Measurements from ENCODE around the gene HES5. TPM values are rescaled to one million over a fixed set of nuclear protein-coding genes. Genes with fewer than 3 reads are reported as not detected.

The HES5 gene
- total and polyA plus RNA-seq, 2 experiments from 2014 or later, result 0.16 to 0.21 TPM

DNA sequence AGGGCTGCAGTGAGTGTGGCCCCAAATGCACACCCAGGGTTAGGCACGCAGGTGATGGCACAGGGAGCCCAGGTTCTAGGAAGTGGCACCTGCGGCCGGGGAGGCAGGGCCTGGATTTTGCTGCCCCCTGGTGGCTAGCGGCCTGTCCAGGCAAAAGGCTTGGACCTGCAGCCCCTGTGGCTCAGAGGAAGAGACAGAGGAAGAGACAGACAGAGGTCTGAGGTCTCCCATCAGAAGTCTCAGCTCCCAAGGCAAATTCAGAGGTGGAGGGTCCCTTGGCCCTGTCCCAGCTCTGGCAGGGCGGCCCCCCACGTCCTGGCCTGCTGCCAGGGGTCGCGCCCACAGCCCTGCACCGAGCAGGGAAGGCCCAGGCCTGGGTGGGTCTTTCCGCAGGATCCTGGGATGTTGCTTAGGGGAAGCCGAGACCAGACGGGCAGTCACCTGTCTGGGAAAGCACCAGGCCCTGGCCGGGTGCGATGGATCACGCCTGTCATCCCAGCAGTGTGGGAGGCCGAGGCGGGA is 18.1 kb upstream of the HES5 start (continued):
- TF ChIP-seq, protein P1, sequence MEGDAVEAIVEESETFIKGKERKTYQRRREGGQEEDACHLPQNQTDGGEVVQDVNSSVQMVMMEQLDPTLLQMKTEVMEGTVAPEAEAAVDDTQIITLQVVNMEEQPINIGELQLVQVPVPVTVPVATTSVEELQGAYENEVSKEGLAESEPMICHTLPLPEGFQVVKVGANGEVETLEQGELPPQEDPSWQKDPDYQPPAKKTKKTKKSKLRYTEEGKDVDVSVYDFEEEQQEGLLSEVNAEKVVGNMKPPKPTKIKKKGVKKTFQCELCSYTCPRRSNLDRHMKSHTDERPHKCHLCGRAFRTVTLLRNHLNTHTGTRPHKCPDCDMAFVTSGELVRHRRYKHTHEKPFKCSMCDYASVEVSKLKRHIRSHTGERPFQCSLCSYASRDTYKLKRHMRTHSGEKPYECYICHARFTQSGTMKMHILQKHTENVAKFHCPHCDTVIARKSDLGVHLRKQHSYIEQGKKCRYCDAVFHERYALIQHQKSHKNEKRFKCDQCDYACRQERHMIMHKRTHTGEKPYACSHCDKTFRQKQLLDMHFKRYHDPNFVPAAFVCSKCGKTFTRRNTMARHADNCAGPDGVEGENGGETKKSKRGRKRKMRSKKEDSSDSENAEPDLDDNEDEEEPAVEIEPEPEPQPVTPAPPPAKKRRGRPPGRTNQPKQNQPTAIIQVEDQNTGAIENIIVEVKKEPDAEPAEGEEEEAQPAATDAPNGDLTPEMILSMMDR (conservative IDR thresholded peaks at IDR 0.05; ENCODE audit: low read depth in 2 of 2), result peak; percentile 85 to 94

DNA sequence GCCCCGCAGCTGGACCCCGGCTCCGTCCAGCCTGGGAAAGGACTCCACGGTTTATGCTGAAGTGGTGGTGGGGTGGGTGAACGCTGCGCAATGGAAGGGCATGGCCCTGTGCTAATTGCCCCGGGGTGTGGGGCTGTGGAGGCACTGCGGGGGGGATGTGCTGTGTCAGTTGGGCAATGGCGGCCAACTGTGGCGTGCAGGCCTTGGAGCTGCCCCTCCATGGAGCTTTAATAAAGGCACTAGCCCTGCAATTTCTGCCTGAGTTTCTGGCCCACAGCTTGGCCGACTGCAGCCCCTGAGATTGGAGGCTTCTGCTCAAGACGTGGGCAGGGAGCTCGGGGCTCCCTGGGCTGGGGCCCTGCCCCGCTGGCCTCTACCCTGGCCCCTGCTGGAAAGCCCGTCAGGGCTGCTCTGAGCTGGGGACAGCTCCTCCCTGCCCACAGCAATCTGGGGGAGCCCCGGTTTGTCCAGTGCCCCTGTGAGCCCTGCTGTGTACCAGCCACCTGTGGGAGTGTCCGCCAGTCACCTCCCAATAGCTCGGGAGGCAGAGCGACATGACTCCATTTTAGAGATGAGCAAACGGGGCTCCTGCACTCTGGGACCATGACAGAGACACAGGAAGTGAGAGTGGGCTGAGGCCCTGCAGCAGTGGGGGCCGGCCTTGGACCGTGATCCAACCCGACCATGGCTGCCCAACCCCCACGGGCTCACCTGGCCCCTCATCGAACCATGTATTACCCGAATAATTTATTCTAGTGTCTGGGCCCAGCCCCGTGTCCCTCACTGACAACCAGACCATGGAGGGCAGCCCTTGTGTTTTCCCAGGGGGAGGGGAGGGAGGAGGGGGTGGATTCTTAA is 17.4 kb upstream of the HES5 start:
- Histone ChIP-seq H3K9me2 (ENCODE audit: insufficient read depth) (no peaks in the 10 kb centered on the region), H3K79me2 (replicated peaks; ENCODE audit: insufficient read depth) (no peaks in the 10 kb centered on the region), H4K20me1 (replicated peaks; ENCODE audit: insufficient read depth) (no peaks in the 10 kb centered on the region), H3K4me2 (peak overlapping the region; percentile 92), H3K27me3 (ENCODE audit: insufficient read depth) (no peaks in the 10 kb centered on the region), H3K27ac (ENCODE audit: low read depth) (peak overlapping the region; percentile 84; the same call in 1 of the 2 replicates), H2AFZ (peak overlapping the region; percentile 14; the same call in 1 of the 2 replicates), H3K4me3 (peak overlapping the region; percentile 85), H3K36me3 (ENCODE audit: insufficient read depth) (no peaks in the 10 kb centered on the region), H3K4me1 (ENCODE audit: insufficient read depth) (peaks cover 16% of the 10 kb centered on the region; the same call in 1 of the 2 replicates), H3F3A (replicated peaks; ENCODE audit: low read depth) (peaks cover 4% of the 10 kb centered on the region; the same call in 1 of the 2 replicates)
- H3K27ac Mint-ChIP-seq, result no peak overlapping the region
- peaks cover 13% of the 10 kb centered on the region for H3K27me3 Mint-ChIP-seq (ENCODE audit: insufficient read depth, low read depth, poor library complexity)
- H3K4me1 Mint-ChIP-seq, result peaks cover 2% of the 10 kb centered on the region; the same call in 1 of the 3 replicates
- no peak for DNase-seq (ENCODE audit: low spot score)
- H3K9me3 Mint-ChIP-seq, result no peaks in the 10 kb centered on the region
- peak; percentile 5 for ATAC-seq
- peak overlapping the region; percentile 77 for H3K4me3 Mint-ChIP-seq
- H3K36me3 Mint-ChIP-seq (ENCODE audit: low read depth), result no peaks in the 10 kb centered on the region
- TF ChIP-seq, protein P2, sequence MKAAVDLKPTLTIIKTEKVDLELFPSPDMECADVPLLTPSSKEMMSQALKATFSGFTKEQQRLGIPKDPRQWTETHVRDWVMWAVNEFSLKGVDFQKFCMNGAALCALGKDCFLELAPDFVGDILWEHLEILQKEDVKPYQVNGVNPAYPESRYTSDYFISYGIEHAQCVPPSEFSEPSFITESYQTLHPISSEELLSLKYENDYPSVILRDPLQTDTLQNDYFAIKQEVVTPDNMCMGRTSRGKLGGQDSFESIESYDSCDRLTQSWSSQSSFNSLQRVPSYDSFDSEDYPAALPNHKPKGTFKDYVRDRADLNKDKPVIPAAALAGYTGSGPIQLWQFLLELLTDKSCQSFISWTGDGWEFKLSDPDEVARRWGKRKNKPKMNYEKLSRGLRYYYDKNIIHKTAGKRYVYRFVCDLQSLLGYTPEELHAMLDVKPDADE (IDR thresholded peaks at IDR 0.05), result no peak
- TF ChIP-seq CREB1 (CRISPR knock-in tag; IDR thresholded peaks at IDR 0.05; ENCODE audit: low read depth) (no peak), JUNB (IDR thresholded peaks at IDR 0.05; ENCODE audit: unreplicated experiment) (no peak), ZNF331 (CRISPR knock-in tag; IDR thresholded peaks at IDR 0.05; ENCODE audit: low read depth) (no peak), NANOG (IDR thresholded peaks at IDR 0.05; ENCODE audit: borderline replicate concordance) (no peak), STAT1 (IDR thresholded peaks at IDR 0.05; ENCODE audit: unreplicated experiment) (no peak), EZH2 (IDR thresholded peaks at IDR 0.05; ENCODE audit: low read depth, unreplicated experiment) (no peak), EZH2phosphoT487 (IDR thresholded peaks at IDR 0.05; ENCODE audit: unreplicated experiment) (no peak), ZNF114 (CRISPR knock-in tag; IDR thresholded peaks at IDR 0.05) (no peak), POLR2AphosphoS5 (IDR thresholded peaks at IDR 0.05; ENCODE audit: low read depth) (no peak; the same call in 1 of the 2 replicates)
- TF ChIP-seq, protein P3, sequence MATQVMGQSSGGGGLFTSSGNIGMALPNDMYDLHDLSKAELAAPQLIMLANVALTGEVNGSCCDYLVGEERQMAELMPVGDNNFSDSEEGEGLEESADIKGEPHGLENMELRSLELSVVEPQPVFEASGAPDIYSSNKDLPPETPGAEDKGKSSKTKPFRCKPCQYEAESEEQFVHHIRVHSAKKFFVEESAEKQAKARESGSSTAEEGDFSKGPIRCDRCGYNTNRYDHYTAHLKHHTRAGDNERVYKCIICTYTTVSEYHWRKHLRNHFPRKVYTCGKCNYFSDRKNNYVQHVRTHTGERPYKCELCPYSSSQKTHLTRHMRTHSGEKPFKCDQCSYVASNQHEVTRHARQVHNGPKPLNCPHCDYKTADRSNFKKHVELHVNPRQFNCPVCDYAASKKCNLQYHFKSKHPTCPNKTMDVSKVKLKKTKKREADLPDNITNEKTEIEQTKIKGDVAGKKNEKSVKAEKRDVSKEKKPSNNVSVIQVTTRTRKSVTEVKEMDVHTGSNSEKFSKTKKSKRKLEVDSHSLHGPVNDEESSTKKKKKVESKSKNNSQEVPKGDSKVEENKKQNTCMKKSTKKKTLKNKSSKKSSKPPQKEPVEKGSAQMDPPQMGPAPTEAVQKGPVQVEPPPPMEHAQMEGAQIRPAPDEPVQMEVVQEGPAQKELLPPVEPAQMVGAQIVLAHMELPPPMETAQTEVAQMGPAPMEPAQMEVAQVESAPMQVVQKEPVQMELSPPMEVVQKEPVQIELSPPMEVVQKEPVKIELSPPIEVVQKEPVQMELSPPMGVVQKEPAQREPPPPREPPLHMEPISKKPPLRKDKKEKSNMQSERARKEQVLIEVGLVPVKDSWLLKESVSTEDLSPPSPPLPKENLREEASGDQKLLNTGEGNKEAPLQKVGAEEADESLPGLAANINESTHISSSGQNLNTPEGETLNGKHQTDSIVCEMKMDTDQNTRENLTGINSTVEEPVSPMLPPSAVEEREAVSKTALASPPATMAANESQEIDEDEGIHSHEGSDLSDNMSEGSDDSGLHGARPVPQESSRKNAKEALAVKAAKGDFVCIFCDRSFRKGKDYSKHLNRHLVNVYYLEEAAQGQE (IDR thresholded peaks at IDR 0.05; ENCODE audit: unreplicated experiment), result no peak
- TF ChIP-seq, protein P1 (conservative IDR thresholded peaks at IDR 0.05; ENCODE audit: low read depth in 2 of 2), result no peak
